ENCODE results near the gene INSYN1. TPM values are rescaled to one million over a fixed set of nuclear protein-coding genes. Genes with fewer than 3 reads are reported as not detected.

INSYN1 gene
- total RNA-seq, 2 experiments from 2014 or later, result not detected

DNA sequence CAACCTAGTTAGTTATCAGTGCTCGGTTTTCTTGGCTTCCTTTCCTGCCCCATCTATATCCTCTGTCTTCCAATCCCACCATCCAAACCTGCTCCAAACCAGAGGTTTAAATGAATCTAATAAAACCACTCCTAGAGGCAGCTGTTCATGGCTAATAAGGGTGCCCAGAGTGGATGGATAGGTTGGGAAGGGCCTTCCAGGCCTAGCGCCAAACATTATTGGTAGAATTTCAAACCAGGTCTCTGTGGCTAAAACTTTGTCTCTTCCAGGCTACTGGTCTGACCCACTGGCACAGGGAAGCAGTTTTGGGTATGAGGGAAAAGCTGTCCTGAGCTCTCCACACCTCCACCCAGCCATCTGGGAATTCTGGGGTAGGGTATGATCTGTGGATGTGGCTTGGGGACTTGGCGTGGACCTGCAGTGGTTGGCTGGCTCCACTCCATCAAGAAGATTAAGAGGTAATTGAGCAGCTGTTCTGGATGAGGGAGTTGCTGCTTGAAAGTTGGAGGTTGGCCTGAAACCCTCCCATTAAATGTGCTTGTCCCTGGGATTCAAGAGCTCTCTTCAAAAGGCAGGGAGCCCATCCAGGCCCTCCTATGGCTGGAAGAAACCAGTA is 29.3 kb upstream of the INSYN1 start:
- CTCF ChIA-PET (ENCODE audit: unreplicated experiment), result no interaction called here
- POLR2A ChIA-PET, result interaction anchor here (1.2 kb wide), 1 partner anchor 9 kb away, joined by 3 read pairs; no protein-coding TSS in a partner anchor
- H3K4me3 ChIP-seq (ENCODE audit: low read depth, low read length, poor library complexity, severe bottlenecking), result no peak overlapping the region
- no peak overlapping the region for H2AFZ ChIP-seq (ENCODE audit: low read length)
- no peaks in the 10 kb centered on the region for H3K79me2 ChIP-seq (ENCODE audit: insufficient read depth, low read depth, low read length)
- no peaks in the 10 kb centered on the region for H4K20me1 ChIP-seq (ENCODE audit: insufficient read depth, low read length)
- H3K27ac ChIP-seq (ENCODE audit: low read depth, low read length, poor library complexity, severe bottlenecking), result no peak overlapping the region
- no peaks in the 10 kb centered on the region for H3K9me3 ChIP-seq (ENCODE audit: low read length)
- no peak for DNase-seq (ENCODE audit: low spot score)
- intact Hi-C loops (cut with micrococcal nuclease; ENCODE audit: unreplicated experiment), result no loop called here
- no TSS peak for BruUV-seq (replicated peaks)
- H3K4me2 ChIP-seq (ENCODE audit: low read length), result no peak overlapping the region
- no peaks in the 10 kb centered on the region for H3K36me3 ChIP-seq (ENCODE audit: insufficient read depth, low read length)
- no peaks in the 10 kb centered on the region for H3K4me1 ChIP-seq (ENCODE audit: insufficient read depth, low read length, poor library complexity, severe bottlenecking)
- TF ChIP-seq, protein P1, sequence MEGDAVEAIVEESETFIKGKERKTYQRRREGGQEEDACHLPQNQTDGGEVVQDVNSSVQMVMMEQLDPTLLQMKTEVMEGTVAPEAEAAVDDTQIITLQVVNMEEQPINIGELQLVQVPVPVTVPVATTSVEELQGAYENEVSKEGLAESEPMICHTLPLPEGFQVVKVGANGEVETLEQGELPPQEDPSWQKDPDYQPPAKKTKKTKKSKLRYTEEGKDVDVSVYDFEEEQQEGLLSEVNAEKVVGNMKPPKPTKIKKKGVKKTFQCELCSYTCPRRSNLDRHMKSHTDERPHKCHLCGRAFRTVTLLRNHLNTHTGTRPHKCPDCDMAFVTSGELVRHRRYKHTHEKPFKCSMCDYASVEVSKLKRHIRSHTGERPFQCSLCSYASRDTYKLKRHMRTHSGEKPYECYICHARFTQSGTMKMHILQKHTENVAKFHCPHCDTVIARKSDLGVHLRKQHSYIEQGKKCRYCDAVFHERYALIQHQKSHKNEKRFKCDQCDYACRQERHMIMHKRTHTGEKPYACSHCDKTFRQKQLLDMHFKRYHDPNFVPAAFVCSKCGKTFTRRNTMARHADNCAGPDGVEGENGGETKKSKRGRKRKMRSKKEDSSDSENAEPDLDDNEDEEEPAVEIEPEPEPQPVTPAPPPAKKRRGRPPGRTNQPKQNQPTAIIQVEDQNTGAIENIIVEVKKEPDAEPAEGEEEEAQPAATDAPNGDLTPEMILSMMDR (conservative IDR thresholded peaks at IDR 0.05; ENCODE audit: low read length), result no peak
- no peak for TF ChIP-seq EZH2phosphoT487 (IDR thresholded peaks at IDR 0.05; ENCODE audit: borderline replicate concordance, low read depth, low read length)
- no peaks in the 10 kb centered on the region for H3K9me2 ChIP-seq (ENCODE audit: insufficient read depth, low read length)

DNA sequence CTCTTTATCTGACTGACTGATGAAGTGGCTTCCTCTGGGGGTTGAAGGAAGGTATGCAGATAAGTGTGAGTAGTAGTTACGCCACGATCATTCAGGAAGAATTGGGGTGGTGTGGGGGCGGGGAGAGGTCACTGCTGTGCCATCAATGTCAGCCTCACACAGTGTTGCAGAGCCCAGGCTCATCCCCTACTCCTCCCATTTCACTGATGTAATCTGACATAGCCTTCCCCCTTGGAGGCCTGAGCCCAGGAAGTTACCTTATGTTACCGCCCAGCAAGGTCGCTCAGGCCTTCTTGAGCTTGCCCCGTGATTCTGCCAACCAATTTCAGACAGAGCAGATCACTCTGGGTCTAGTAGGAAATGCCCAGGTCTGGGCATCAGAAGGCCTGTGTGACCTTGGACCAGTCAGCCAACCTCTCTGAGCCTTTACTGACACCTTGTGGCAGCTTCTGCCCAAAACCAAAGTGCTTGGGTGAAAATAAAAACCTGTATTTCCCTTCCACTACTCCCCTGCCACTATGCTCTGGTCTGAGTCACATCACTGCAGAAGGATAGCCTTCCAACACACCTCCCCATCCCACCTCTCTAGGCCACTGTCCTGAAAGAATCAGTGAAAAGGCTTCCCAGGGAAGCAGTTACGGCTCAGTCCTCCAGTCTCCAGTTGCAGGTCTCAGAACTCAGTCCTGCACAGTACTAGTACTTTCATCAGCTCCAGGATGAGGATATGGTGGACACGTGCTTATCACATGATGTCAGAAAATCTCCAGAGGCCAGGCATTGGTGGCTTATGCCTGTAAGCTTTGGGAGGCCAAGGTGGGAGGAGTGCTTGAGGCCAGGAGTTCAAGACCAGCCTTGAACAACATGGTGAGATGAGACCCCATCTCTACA is 28.1 kb upstream of the INSYN1 start:
- BruUV-seq (replicated peaks), result no TSS peak
- CTCF ChIA-PET (ENCODE audit: unreplicated experiment), result no interaction called here
- Histone ChIP-seq H4K20me1 (ENCODE audit: insufficient read depth, low read length) (no peaks in the 10 kb centered on the region), H3K4me3 (ENCODE audit: low read depth, low read length, poor library complexity, severe bottlenecking) (no peak overlapping the region), H3K27ac (ENCODE audit: low read depth, low read length, poor library complexity, severe bottlenecking) (no peak overlapping the region), H3K4me2 (ENCODE audit: low read length) (no peak overlapping the region), H3K36me3 (ENCODE audit: insufficient read depth, low read length) (no peaks in the 10 kb centered on the region), H3K9me2 (ENCODE audit: insufficient read depth, low read length) (no peaks in the 10 kb centered on the region), H2AFZ (ENCODE audit: low read length) (no peak overlapping the region), H3K9me3 (ENCODE audit: low read length) (no peaks in the 10 kb centered on the region), H3K79me2 (ENCODE audit: insufficient read depth, low read depth, low read length) (no peaks in the 10 kb centered on the region), H3K4me1 (ENCODE audit: insufficient read depth, low read length, poor library complexity, severe bottlenecking) (no peaks in the 10 kb centered on the region)
- intact Hi-C loops (cut with micrococcal nuclease; ENCODE audit: unreplicated experiment), result no loop called here
- DNase-seq (ENCODE audit: low spot score), result peak; percentile 2
- POLR2A ChIA-PET, result interaction anchor here (1.2 kb wide), 1 partner anchor 8 kb away, joined by 3 read pairs; no protein-coding TSS in a partner anchor
- TF ChIP-seq EZH2phosphoT487 (IDR thresholded peaks at IDR 0.05; ENCODE audit: borderline replicate concordance, low read depth, low read length), result no peak
- TF ChIP-seq, protein P1 (conservative IDR thresholded peaks at IDR 0.05; ENCODE audit: low read length), result peak; percentile 57

DNA sequence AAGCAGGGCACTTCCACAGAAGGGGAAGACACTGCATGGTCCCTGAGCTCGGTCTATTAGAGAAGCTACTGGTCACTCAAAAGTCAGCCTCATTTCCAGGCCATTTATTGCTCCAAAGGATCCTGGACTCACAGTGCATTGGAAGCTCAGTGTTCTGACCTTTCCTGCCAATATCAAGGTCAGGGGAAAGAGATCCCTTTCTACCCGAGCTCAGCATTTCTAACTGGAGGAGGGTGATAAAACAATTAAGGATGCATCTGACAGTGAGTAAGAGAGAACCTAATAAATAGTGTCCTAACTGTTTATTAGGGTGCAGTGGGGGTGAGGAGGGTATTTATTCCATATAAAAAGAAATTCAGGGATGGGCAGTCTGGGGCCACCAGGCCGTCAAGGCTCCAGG is 26.8 kb upstream of the INSYN1 start:
- H3K36me3 ChIP-seq (ENCODE audit: insufficient read depth, low read length), result no peaks in the 10 kb centered on the region
- no peaks in the 10 kb centered on the region for H4K20me1 ChIP-seq (ENCODE audit: insufficient read depth, low read length)
- no peaks in the 10 kb centered on the region for H3K4me1 ChIP-seq (ENCODE audit: insufficient read depth, low read length, poor library complexity, severe bottlenecking)
- H3K79me2 ChIP-seq (ENCODE audit: insufficient read depth, low read depth, low read length), result no peaks in the 10 kb centered on the region
- no peak overlapping the region for H3K4me2 ChIP-seq (ENCODE audit: low read length)
- BruUV-seq (replicated peaks), result no TSS peak
- TF ChIP-seq, protein P1 (conservative IDR thresholded peaks at IDR 0.05; ENCODE audit: low read length), result no peak
- no peak for TF ChIP-seq EZH2phosphoT487 (IDR thresholded peaks at IDR 0.05; ENCODE audit: borderline replicate concordance, low read depth, low read length)
- H3K9me2 ChIP-seq (ENCODE audit: insufficient read depth, low read length), result no peaks in the 10 kb centered on the region
- no peak overlapping the region for H3K27ac ChIP-seq (ENCODE audit: low read depth, low read length, poor library complexity, severe bottlenecking)
- CTCF ChIA-PET (ENCODE audit: unreplicated experiment), result no interaction called here
- no peak for DNase-seq (ENCODE audit: low spot score)
- intact Hi-C loops (cut with micrococcal nuclease; ENCODE audit: unreplicated experiment), result no loop called here
- H3K9me3 ChIP-seq (ENCODE audit: low read length), result no peaks in the 10 kb centered on the region
- H3K4me3 ChIP-seq (ENCODE audit: low read depth, low read length, poor library complexity, severe bottlenecking), result no peak overlapping the region
- POLR2A ChIA-PET, result no interaction called here
- no peak overlapping the region for H2AFZ ChIP-seq (ENCODE audit: low read length)
